IPS-NIHi11 (cell line): Measurements from ENCODE around the gene CEL.
A peak's percentile ranks its signal among the peaks of the same experiment; 100 is the strongest.
"Not testable (repeated sequence)": the region's sequence is repeated elsewhere in the genome, so short reads cannot be mapped to it uniquely, and the experiment has no call there.

Source experiments
- DNase-seq: peaks from one replicate; pipeline ENCODE4 v3.0.0; 2012; ENCODE audit warnings: mixed read lengths, low spot score

Gene CEL

DNA sequence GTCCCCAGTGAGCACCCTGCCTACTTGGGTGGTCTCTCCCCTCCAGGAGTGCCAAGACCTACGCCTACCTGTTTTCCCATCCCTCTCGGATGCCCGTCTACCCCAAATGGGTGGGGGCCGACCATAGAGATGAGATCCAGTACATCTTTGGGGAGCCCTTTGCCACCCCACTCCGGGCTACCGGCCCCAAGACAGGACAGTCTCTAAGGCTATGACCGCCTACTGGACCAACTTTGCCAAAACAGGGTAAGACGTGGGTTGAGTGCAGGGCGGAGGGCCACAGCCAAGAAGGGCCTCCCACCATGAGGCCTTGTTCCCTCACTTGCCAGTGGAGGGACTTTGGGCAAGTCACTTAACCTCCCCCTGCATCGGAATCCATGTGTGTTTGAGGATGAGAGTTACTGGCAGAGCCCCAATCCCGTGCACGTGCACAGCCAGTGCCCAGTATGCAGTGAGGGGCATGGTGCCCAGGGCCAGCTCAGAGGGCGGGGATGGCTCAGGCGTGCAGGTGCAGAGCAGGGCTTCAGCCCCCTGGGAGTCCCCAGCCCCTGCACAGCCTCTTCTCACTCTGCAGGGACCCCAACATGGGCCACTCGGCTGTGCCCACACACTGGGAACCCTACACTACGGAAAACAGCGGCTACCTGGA is 24.6 kb downstream of the CEL start:
- DNase-seq = not testable (repeated sequence)

DNA sequence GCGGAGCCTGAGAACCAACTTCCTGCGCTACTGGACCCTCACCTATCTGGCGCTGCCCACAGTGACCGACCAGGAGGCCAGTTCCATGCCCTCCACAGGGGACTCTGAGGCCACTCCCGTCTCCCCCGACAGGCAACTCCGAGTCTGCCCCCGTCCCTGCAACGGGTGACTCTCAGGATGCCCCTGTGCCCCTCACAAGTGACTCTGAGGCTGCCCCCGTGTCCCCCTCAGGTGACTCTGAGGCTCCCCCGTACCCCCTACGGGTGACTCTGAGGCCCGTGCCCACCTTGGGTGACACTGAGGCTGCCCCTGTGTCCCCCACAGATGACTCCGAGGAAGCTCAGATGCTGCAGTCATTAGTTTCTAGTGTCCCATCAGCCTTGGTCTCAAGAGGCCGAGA is 25.1 kb downstream of the CEL start:
- no peak for DNase-seq

DNA sequence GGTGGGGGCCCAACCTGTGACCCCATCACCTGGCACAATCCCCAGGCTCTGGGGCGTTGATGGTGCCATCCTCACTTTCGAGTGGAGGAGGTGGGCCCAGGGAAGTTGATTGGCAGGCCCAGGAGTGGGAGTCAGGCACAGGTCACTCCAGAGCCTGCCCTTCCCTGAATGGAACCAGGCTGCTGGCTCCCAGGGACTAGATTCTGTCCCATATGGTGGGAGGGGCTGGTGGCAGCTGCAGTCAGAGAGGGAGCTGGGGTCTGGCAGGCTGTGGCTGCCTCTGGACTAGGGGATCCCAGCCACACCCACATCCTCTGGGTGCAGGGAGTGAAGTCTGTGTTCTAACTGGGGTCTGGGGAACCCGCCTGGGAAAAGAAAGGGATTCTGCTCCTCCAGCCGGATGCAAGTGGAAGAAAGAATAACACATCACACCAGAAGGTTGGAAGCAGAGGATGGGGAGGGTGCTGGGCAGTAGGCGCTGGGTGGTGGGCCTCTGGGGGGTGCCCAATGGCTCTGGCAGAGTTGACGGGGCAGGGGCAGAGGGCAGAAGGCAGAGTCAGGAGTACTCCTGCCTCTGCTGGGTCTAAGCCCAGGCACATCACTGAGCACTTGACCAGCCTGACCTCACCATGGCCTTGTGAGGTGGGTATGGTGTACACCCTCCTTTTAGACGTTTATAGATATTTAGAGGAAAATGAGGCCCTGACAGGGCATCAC is 25.8 kb downstream of the CEL start:
- peak; percentile 5 for DNase-seq

DNA sequence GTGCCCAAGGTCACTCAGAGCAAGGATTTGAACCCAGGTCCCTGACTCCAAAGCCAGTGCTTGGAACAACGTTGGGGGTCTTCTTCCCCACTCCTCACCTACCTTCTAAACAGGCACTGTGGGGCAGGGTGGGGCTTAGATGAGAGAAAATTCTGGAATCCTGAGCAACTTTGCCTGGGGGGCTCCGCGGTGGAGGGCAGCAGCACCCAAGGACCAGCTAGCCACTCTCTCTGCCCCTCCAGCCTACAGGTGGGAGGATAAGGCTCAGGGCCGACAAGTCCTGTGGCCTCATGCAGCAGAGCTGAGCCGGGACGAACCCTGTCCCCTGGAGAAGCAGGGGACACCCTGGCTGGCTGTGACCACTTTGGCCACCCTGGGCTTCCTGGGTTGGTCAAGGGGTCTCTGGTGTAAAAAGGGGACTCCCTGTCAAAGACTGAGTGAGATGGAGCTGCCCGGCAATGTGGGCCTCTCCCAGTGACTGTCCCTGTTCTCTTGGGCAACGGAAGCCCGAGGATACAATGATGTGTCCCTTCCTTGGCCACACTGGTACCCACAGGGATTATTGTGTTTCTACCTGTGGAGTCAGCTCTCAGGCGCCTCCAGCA is 26.5 kb downstream of the CEL start:
- peak; percentile 2 for DNase-seq

DNA sequence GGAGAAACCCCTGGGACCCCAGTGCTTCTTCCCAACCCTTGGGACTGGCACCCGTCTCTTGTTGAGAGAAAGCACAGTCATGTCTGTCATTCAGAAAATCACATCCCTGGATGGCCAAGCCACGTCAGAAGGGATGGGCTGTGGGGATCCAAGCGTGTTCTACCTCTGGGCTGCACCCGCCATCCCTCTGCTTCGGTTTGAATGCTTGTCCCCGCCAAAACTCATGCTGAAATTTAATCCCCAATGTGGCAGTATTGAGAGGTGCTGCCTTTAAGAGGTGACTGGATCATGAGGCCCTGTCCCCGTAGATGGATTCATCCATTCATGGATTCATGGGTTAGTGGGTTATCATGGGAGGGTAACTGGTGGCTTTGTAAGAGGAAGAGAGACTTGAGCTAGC is 27.0 kb downstream of the CEL start:
- DNase-seq = peak; percentile 7

DNA sequence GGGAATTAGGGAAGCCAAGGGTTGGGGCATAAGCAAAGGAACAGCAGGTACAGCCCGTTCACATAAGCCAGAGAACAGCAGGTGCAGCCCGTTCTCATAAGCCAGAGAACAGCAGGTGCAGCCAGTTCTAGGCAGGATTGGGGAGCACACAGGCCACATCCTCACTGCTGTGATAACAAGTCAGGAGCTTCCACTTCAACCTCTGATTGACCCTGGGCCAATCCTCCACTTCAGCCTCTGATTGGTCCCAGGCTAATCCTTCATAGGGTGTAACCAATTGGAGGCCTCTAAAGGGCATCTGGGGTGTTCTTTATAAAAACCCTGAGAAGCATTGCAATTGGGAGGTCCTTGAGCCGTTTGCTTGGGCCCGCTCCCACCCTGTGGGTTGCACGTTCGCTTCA is 27.5 kb downstream of the CEL start:
- DNase-seq = peak; percentile 35

DNA sequence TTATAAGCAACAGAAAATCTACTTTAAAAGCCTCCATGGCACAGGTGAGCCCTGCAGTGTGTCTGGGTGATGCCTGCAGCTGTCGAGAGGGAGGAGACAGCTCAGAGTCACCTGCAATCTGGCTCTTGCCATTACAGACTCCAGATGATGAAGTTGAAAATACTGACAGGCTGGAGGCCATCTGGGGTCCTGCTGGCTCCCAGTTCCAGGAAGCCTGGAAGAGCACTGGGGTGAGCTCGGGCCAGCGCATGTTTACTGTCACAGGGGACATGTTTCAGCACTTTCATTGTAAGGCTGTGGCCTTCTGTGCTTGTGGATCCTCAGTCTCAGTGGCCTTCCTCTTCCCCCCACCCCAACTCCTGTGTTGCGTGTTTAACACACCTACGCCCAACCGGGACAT is 28.4 kb downstream of the CEL start:
- DNase-seq = no peak

DNA sequence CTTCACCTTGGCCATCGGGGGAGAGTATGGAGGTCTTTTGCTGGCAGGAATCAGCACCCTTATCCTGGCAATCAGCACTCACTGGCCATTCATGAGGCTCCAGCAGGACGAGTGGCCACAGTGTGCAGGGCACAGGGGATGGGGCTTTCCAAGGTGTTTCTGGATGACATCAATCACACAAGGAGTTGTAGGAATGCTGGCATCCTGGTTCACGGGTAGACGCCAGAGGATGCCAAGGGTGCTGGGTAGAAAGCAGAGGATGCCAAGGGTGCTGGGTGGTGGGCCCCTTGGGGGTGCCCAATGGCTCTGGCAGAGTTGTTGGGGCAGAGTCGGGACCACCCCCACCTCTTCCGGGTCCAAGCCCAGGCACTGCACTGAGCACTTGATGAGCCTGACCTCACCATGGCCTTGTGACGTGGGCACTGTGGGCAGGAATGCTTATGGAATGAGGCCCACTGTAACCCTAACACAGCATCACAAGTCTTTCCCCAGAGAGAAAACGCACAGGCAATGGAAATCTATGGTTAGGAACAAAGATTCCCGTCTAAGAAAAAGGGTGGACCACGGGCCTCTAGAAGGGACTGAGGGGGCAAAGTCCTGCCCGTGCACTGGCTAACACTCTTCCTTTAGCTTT is 29.1 kb downstream of the CEL start:
- peak; percentile 5 for DNase-seq

DNA sequence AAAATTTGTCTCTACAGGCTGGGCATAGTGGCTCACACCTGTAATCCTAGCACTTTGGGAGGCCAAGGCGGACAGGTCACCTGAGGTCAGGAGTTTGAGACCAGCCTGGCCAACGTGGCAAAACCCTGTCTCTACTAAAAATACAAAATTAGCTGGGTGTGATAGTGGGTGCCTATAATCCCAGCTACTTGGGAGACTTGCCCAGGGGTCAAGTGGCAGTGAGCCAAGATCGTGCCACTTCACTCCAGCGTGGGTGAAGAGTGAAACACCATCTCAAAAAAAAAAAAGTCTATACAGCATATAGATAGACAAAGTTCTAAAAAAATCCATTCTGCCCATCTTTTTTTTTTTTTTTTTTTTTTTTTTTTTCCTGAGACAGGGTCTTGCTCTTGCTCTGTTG is 32.6 kb downstream of the CEL start:
- not testable (repeated sequence) for DNase-seq

DNA sequence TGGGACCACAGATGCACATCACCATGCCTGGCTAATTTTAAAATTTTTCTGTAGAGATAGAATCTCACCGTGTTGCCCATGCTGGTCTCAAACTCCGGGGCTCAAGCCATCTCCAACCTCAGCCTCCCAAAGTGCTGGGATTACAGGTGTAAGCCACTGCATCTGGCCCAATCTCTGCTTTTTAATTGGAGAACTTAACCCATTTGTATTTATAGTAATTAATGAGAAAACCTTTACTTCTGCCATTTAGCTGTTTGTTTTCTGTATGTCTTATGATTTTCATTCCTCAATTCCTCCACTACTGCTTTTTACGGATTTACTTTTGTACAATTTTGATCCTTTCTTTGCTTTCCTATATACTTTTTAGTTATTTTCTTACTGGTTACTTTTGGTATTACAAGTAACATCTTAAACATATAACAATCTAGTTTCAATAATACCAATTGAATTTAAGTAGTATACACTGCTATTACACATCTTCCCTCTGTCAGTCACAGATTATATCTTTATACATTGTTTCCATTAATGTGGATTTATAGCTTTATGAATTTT is 33.1 kb downstream of the CEL start:
- DNase-seq = no peak

DNA sequence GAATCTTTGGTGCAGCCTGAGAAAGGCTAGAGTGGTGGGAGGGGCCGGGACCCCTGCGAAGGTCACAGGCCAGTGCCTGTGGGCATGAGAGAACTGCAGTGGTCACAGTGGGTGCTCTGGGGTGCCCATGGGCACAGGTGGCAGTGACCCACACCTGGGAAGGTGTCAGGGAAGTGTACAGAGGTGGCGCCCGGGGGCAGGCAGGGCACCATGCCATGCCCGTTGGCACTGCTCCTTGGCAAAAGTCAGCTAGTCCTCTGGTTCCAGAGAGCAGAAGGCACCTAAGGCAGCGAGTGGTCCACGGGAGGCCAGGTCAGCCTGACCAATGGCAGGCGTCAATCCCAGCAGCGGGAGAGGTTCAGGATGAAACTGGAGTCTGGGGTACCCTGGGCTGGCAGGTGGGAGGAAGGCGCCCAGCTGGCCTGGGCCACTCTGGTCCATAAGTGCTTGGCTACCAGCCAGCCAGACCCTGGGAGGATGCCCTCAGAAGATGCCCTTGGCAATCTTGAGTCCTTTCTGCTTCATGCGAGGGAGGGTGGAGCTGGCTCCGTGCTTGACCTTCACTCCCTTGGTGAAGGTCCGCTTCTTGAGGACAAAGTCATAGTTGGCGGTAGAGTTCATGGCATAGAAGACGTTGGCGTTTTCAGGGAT is 36.4 kb downstream of the CEL start:
- no peak for DNase-seq

DNA sequence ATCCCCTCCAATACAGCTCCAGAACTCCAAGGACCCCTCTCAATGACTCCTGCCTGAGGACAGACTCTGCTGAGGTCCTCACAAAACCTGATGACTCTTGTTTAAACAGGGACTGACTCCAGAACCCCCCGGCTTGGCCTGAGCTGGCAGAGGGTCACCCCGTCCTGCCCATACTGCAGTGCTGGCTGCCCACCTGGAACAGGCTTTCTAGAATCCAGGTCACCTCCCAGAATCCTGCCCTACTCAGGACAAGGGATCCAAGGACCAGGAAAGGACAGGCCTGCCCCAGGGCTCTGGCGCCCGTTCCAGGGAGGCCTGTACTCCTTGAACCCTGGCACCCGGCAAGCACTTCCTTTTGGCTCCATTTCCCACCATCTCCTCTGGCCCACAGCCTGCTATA is 37.1 kb downstream of the CEL start:
- no peak for DNase-seq

DNA sequence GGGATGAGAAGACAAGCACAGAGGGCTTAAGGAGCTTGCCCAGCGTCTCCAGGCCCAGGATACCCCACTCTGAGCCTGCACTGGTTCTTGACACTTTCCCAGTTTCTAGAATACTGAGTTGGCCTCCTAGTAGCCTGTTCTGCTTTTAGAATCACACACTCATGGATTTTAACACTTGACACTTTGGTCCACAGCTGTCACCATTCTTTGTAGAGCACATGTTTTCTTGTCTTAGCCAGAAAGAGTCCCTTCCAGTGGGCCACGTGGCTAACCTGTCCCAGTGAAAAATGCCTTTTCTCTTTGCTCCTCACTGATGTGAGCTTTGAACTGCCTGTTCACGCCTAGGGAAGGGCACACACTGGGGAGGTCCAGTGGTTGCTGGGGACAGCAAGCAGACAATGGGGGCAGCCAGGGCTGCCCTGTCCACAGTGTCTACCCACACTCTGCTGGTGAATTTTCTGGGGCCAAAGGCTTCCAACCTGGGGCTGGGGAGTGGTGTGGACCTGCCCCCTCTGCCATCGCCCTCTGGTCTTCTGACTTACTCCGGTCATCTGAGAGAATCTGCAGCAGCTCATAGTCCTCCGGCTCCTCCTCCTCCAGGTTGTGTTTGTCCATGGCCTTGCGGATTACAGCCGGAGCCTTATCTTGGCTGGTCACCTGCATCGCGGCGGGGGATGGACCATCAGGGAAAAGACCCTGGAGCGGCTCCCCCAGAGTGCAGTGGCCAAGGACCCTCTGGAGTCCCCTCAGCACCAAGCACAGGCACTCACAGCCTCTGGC is 38.1 kb downstream of the CEL start:
- no peak for DNase-seq

DNA sequence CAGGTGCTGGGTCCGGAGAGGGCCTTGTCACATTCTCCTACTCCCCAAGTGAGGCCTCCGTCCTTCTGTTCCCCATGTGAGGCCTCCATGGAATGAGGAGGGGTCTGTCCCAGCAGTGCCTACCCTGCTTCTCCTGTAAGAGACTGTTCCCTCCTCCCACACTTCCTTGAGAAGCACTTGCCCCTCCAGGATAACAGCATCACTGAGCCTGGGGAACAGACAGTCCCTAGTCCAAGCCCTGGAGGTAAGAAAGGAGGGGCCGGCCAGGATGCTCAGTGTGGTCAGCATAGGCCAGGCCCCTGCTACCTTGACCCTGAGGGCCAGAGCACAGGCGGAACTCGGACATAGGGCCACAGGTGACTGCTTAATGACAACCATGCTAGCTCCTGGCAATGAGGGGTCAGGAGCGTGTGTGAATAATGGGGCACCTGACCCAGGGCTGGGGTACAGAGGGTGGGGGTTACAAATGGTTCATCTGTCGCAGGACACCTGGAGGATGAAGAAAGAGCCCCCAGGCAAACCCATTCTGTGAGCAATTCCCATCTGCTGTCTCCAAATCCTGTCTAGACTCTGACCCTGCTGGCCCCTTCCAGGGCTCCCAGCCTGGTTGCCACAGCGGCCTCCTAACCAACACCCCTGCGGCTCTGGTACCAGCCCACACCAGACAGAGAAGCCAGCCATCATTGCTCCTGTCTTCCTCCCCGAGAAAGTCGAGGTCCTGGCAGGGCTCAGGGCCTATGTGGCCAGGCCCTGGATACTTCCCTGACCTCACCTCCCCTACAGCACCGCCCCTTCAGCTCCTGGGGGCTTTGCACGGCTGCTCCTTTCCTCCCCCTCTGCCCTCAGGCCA is 39.0 kb downstream of the CEL start:
- DNase-seq = no peak

DNA sequence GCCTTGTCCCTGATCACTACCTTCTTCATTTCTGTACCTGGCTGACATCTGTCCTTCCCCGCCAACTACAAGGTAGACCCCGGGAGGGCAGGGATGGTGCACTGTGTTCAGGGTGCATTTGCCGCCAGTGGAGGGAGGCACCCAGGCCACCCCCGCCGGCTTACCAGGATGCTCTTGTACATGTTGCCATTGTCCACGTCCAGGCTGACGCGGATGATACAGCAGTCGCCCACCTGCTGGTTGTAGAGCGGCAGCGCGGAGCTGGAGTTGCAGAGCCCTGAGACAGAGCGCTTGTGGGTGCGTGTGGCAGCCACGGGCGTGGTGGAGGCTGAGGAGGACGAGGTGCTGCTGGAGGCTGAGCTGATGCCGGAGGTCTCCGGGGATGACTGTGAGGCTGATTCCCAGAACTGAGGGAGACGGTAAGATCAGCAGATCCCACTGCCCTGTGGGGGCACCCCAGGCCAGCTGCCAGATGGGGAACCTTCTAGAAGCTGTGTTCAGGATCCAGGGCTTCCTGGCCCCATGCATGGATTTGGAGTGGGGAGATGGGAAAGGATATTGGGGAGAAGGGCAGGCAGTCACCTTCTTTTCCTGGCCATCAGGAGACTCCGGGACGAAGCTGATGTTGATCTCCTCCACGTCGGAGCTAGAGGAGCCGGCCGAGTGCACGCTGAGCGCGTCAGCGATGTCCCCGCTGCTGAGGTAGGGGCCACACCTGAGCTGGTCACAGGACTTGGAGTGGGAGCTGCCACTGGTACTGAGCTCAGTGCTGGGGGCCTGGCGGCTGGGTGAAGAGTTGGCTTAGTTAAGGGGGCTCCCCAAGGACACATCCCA is 39.8 kb downstream of the CEL start:
- DNase-seq = no peak

DNA sequence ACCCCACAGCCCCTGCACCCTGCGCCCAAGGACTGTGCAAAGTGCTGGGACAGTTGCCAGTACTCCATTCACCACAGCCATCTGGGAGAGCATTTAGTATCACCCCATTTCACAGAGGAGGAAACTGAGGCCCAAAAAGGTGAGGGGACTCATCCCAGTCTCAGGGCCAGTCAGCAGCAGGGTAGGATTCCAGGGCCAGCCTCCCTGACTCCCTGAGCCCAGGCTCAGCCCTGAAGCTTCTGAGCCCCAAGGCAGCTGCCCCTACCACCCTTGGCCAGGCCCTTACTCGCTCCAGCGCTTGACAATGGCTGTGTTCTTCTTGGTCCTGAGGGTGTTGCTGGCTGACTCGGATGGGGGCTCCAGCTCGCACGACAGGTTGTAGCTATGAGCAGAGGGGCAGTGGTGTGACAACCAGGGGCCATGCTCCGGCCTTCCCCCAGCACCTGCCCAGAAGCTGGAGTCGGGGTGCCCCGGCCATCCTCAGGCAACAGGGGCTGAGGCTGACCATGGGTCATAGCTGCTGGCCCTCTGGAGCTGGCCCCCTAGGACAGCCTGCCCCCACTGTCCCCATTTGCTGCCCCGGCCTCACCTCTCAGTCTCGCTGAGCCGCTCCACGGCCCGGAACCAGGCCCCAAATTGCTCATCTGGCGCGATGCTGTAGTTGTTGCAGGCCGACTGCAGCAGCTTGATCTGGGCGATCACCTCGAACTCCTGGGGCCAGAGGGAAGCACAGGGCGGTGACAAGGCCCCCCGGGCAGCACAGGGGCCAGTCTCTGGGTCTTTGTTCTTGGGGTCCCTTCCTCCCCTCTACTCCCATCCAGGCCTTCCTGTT is 40.6 kb downstream of the CEL start:
- DNase-seq = no peak

DNA sequence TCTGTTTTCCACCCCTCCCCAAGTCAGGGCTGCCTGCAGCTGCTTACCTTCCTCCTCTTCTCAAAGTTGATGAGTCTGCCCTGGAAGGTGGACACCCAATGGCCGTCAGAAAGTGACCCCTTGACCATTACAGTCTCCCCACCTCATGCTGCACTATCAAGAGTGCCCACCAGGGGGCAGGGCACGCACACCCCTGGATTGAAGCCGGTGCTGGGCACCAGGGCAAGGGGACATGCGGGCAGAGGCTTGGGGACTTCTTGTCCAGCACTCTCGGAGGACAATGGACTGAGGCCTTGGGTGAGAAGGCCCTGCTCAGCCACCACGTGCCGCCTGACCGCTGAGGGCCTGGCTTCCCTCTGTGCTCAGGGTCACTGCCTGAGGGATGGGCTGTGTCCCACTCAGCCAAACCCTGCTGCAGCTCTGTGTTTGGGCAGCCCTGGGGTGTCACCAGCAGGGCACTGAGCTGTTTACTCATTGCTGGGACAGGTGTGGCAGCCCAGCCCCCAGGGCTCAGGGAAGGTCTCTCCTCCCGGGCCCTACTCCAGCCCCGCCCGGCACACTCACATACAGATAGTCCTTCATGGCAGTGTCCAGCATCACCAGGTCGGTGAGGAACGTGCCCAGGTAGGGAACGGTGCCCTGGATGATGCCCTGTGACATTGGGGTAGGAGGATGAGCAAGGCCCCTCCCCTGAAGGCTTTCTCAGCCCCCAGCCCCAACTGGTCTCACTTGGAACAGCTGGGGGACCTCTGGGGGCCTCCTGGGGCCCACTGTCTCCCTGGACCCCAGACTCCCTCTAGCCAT is 41.6 kb downstream of the CEL start:
- DNase-seq = peak; percentile 88

DNA sequence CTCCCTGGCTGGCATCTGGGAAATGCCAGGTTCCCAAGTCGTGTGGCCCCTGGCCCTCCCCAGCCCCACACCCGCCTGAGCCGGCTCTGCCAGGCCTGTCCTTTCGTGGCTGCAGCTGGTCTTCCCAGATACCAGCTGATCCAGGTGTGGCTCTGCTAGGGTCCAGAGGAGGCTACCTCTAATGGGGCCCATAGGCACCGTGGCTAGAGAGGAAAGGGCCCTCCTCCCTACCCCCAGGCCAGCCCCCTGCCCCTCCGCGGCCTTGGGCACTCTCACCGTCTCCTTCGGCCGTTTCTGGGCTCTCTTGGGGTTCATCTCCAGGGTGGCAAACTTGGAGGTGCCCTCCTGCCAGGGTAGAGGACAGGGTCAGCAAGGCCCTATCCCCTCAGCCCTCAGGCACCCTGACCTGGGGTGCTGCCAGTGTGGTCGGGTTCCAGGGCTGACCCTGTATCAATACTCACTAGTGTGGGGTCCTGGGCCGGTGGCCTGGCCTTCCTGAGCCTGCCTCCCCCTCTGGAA is 42.3 kb downstream of the CEL start:
- no peak for DNase-seq
